Tibial nerve (tissue), 4 donors: ENCODE data around the gene GOLT1B. TPM values are rescaled to one million over a fixed set of nuclear protein-coding genes. Genes with fewer than 3 reads are reported as not detected.
A peak's percentile ranks its signal among the peaks of the same experiment; 100 is the strongest.

Experiments used
- DNase-seq, 2 donors: peaks; one replicate each; pipeline ENCODE4 v3.0.0-alpha.2; 2019; ENCODE audit warnings: low spot score in 2 of 2
- H3K27ac ChIP-seq, 4 donors: fragments of 200-600 bp; sonication (generic) in 3 of 4; one replicate each; pipeline ENCODE4 v1.5.1; 2017 to 2019; ENCODE audit warnings: mild to moderate bottlenecking in 1 of 4
- H3K27me3 ChIP-seq, 2 donors: fragments of 200-600 bp; sonication (generic) in 1 of 2; one replicate each; pipeline versions ENCODE4 v1.5.1 to v1.6.0; 2017 to 2019
- H3K36me3 ChIP-seq, 3 donors: fragments of 200-600 bp; sonication (generic); one replicate each; pipeline ENCODE4 v1.5.1; 2018 to 2019
- H3K4me1 ChIP-seq, 4 donors: fragments of 200-600 bp; sonication (generic) in 3 of 4; one replicate each; pipeline ENCODE4 v1.5.1; 2017 to 2019
- H3K4me3 ChIP-seq, 4 donors: fragments of 200-600 bp; sonication (generic) in 3 of 4; one replicate each; pipeline ENCODE4 v1.5.1; 2017 to 2019; ENCODE audit warnings: mild to moderate bottlenecking in 1 of 4, moderate library complexity in 1 of 4
- H3K9me3 ChIP-seq, 4 donors: fragments of 200-600 bp; sonication (generic) in 3 of 4; one replicate each; pipeline ENCODE4 v1.5.1; 2017 to 2019
- CTCF ChIP-seq, 5 experiments: fragments of 200-600 bp in 3 of 5; fragments of 450-650 bp in 2 of 5; sonication (generic) in 3 of 5; IDR thresholded peaks; one replicate each; pipeline ENCODE4 v1.5.1; 2016 to 2019; ENCODE audit warnings: antibody characterized with exemption in 5 of 5, mild to moderate bottlenecking in 3 of 5, moderate library complexity in 2 of 5
- EP300 ChIP-seq, 2 donors: sonication (generic); formaldehyde crosslinking; IDR thresholded peaks; one replicate each; pipeline ENCODE4 v1.6.1; 2017; ENCODE audit warnings: antibody characterized with exemption in 2 of 2, mild to moderate bottlenecking in 1 of 2
- POLR2A ChIP-seq, 2 donors: fragments of 450-650 bp; IDR thresholded peaks; one replicate each; pipeline ENCODE4 v1.6.1; 2017; ENCODE audit warnings: antibody characterized with exemption in 2 of 2, mild to moderate bottlenecking in 2 of 2, moderate library complexity in 2 of 2
- WGBS, 2 donors: methylation state at CpG; one replicate each; pipeline ENCODE4 v1.1.5; 2018; 5-methylcytosine and 5-hydroxymethylcytosine counted together
- total RNA-seq, 4 donors: library from RNA; depleted of rRNA; stranded (reverse); fragments of >200 nt; gene quantifications; one replicate each; pipeline ENCODE4 v1.1.0, GENCODE V29; 2016

Gene GOLT1B
- total RNA-seq, 4 donors from 2014 or later = 16.8 to 28.8 (median 18.8) TPM

- H3K4me3 ChIP-seq = no peak overlapping the region
- no peak for TF ChIP-seq EP300 (IDR thresholded peaks at IDR 0.05)
- TF ChIP-seq CTCF (IDR thresholded peaks at IDR 0.05) = no peak
- TF ChIP-seq POLR2A (IDR thresholded peaks at IDR 0.05) = no peak
- H3K4me1 ChIP-seq = no peaks in the 10 kb centered on the region
- 62 to 64% methylated on average over 1 of the region's 1 CpG for WGBS, 2 donors
- peaks cover 0 to under 1% of the 10 kb centered on the region in 2 donors for H3K27me3 ChIP-seq
- H3K9me3 ChIP-seq = no peaks in the 10 kb centered on the region
- H3K27ac ChIP-seq = no peak overlapping the region
- H3K36me3 ChIP-seq = peaks cover 0 to 11% (median 0%) of the 10 kb centered on the region in 3 donors
- DNase-seq = no peak
Measured at GRCh38 chr12:21521541-21521940, 20.0 kb downstream of the GOLT1B start.

GRCh38 chr12:21523148-21523547 is 21.6 kb downstream of the GOLT1B start:
- Histone ChIP-seq H3K27ac (no peak overlapping the region), H3K27me3 (peaks cover 0 to 11% of the 10 kb centered on the region in 2 donors), H3K9me3 (no peaks in the 10 kb centered on the region), H3K4me3 (no peak overlapping the region), H3K4me1 (peaks cover 0 to 15% (median 2%) of the 10 kb centered on the region in 4 donors), H3K36me3 (peaks cover 0 to 11% (median 0%) of the 10 kb centered on the region in 3 donors)
- no peak for DNase-seq
- TF ChIP-seq POLR2A (IDR thresholded peaks at IDR 0.05) (no peak), CTCF (IDR thresholded peaks at IDR 0.05) (no peak), EP300 (IDR thresholded peaks at IDR 0.05) (no peak)

GRCh38 chr12:21526053-21526452 is 24.5 kb downstream of the GOLT1B start, which contains the start of gene SPX:
SPX (plus strand) TSS chr12:21526296; CDS start chr12:21526473, 177 bp downstream.
- Histone ChIP-seq H3K4me1 (peaks cover 0 to 19% (median 2%) of the 10 kb centered on the region in 4 donors), H3K4me3 (peak within 1 kb of the TSS in 2 of 4 donors; percentile 47 to 62), H3K9me3 (no peaks in the 10 kb centered on the region), H3K36me3 (no peaks in the 10 kb centered on the region), H3K27ac (no peak within 1 kb of the TSS), H3K27me3 (peaks cover 0 to 16% of the 10 kb centered on the region in 2 donors)
- 97 to 98% methylated on average over 1 of the region's 1 CpG for WGBS, 2 donors
- no peak for DNase-seq
- TF ChIP-seq EP300 (IDR thresholded peaks at IDR 0.05) = no peak
- no peak for TF ChIP-seq POLR2A (IDR thresholded peaks at IDR 0.05)
- no peak for TF ChIP-seq CTCF (IDR thresholded peaks at IDR 0.05)

GRCh38 chr12:21526721-21527345 is 25.2 kb downstream of the GOLT1B start:
- Histone ChIP-seq H3K4me1 (peaks cover 0 to 19% (median 2%) of the 10 kb centered on the region in 4 donors), H3K4me3 (peak overlapping the region in 2 of 4 donors; percentile 47 to 62), H3K27ac (no peak overlapping the region), H3K9me3 (no peaks in the 10 kb centered on the region), H3K36me3 (no peaks in the 10 kb centered on the region), H3K27me3 (peaks cover 0 to 16% of the 10 kb centered on the region in 2 donors)
- TF ChIP-seq POLR2A (IDR thresholded peaks at IDR 0.05) (no peak), EP300 (IDR thresholded peaks at IDR 0.05) (no peak), CTCF (IDR thresholded peaks at IDR 0.05) (no peak)
- WGBS, 2 donors = 43 to 49% methylated on average over 12 of the region's 12 CpGs
- no peak for DNase-seq

- Histone ChIP-seq H3K4me1 (peaks cover 0 to 19% (median 2%) of the 10 kb centered on the region in 4 donors), H3K9me3 (no peaks in the 10 kb centered on the region), H3K36me3 (no peaks in the 10 kb centered on the region), H3K4me3 (peak overlapping the region; percentile 22 to 62 (median 50)), H3K27me3 (peaks cover 0 to 16% of the 10 kb centered on the region in 2 donors), H3K27ac (no peak overlapping the region)
- no peak for TF ChIP-seq CTCF (IDR thresholded peaks at IDR 0.05)
- no peak for TF ChIP-seq POLR2A (IDR thresholded peaks at IDR 0.05)
- no peak for TF ChIP-seq EP300 (IDR thresholded peaks at IDR 0.05)
- no peak for DNase-seq
- 1 to 2% methylated on average over 14 to 46 of the region's 57 CpGs for WGBS, 2 donors
Measured at GRCh38 chr12:21527451-21528180, 26.0 kb downstream of the GOLT1B start.
